A549 treated with ZK216348 at 1 μM for 4 hours (cell line): ENCODE data around the gene ATXN7L2. TPM values are rescaled to one million over a fixed set of nuclear protein-coding genes. Genes with fewer than 3 reads are reported as not detected.

Experiments used
- total RNA-seq: library from RNA; stranded (reverse); fragments of 200-300 nt; extraction: Qiagen RNA extraction; gene quantifications from 5 replicates; pipeline ENCODE4 v1.2.3, GENCODE V29; 2022; ENCODE audit warnings: low read depth

ATXN7L2 gene, protein sequence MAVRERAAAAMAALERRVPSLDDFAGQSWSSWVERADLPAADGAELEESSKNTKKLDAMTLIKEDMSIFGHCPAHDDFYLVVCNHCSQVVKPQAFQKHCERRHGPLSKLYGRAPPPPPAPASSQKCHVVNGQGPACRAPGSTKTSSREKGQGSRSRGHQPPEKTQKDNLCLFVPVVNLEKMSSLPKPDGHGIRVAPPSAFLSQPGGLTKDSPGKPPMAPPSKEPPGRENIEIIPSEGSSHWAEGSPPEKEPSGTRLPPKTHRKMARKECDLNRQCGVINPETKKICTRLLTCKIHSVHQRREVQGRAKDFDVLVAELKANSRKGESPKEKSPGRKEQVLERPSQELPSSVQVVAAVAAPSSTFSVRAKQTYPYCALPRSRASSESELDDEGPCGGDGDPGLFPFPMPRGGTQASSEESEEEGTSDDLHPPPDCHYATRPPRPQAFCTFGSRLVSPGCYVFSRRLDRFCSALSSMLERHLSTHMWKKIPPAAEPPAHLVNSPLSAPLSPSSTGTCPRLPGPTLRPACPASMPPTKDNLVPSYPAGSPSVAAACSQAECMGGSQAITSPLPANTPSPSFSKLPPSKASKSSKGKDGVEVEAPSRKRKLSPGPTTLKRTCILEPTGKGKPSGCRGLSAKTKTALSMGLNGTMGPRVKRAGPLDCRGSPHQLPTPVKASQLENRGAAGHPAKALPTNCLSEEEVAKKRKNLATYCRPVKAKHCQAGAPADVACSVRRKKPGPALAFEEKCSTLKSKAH
- total RNA-seq, result 0.92 to 2.7 TPM (median 2.5 TPM) in 5 replicates

GRCh38 chr1:109483672-109484518 is at the start of gene ATXN7L2:
Gene ATXN7L2 (plus strand): TSS chr1:109483905. CDS start chr1:109483954, 49 bp downstream.

DNA sequence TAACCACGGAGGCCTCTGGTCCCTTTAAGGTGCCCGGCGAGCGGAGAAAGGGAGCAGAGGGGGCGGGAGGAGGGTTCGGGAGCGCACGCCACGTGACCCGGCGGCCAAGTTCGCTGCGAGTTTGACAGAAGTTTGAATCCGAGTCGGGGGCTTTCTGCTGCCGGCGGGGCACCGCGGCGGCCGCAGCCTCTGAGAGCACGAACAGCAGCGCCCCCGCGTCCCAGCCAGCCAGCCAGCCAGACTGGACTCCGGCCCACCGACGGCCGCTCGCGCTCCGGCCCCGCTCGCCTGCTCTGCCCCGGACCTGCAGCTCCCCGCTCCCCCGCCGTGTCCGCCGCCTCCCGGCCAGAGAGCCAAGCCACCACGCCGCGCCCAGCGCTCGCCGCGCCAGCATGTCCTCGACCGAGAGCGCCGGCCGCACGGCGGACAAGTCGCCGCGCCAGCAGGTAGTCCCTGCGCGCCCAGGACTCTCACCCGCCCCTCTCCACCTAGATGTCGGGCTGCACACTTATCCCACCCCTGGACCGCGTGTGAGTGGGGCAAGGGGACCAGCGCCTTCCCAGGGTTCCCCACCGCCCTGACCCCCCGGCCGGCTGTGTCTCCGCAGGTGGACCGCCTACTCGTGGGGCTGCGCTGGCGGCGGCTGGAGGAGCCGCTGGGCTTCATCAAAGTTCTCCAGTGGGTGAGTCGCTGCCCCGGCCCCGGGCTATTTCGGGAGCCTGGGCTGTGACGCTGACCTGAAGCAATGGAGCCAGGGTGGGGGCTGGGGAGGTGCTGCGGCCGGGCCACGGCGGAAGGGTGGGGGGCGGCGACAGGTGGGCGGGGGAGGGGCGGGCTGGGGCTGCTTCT is 17.0 kb upstream of the ATXN7L2 start, which contains the start of gene SYPL2:
Gene SYPL2, plus strand, starts transcription at position 95 of the 849 bp plus-strand sequence. Its CDS starts 298 bp downstream, at position 393.

GRCh38 chr1:109493805-109494539 is 10.3 kb downstream of the ATXN7L2 start, which contains the start of gene CYB561D1:
Gene CYB561D1 (plus strand): TSS chr1:109494094. CDS start chr1:109494140, 46 bp downstream.

DNA sequence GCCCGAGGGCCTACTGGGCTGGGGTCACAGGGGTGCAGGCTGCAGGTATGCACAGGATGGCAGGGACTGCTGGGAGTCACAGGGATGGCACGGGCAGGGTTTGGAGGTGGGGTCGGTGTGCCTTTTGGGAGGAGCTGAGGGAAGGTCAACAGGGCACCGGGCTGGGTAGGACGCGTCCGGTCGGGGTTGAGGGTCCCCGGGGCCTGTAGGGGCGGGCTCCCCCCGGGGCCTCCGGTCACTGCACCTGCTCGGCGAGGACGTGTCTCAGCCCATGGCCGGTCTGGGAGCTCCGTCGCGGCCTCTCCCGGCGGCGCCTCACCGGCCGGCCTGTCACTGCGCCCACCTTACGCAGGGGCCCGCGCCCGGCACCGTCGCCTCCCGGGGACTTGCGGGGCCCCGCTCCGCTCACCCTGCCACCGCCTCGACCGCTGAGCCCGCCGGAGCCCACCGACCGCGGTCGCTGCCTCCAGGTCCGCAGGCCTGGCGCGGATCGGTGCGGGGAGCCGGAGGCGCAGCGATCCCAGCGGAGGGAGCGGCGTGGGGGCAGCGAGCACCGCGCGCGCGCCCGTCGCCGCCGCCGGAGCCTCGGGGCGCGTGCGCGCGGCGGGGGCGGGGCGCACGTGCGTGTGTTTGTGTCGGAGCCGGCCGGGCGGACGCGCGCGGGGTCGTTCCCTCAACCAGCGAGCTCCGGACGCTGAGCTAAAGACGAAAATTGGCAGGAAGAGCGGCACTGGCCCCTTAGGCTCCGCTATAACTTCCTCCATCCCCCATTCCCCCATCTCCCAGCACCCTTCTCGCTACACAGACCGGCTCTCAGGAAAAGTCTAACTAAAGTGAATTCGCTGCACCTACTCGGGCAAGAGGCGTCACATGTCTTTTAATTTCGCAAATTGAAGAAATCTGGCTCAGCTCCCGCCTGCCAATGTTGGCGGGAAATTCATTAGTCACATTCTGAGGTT is 25.8 kb downstream of the ATXN7L2 start, which contains the start of gene AMIGO1:
Gene AMIGO1, minus strand, starts transcription at position 552 of the 959 bp plus-strand sequence. CDS start 815 bp downstream, outside the sequence.

DNA sequence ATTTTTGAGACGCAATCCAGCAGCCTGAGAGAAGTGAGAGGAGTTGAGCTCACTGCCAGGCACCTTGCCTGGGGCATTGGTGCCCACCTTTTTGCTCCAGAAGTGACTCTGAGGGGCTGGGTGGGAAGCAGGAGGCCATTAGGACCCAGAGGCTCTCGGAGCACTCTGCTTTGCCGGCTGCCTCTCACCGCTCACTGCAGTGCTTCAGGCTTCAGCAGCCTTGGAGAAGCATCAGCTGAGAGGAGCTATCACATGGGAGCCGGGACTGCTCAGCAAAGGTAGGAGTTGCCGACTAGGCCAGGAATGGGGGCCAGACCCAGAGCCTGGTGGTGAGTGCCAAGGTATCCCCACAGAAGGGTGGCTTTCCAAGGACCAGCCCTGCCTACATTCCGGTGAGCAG is 56.0 kb downstream of the ATXN7L2 start, which contains the start of gene GPR61:
Gene GPR61, plus strand, starts transcription at position 197 of the 400 bp plus-strand sequence. CDS start 3,151 bp downstream, outside the sequence.

Other genes with a start within 250 kb of the ATXN7L2 start
- 2.8 to 6.6 TPM (median 5.5 TPM) in 5 replicates for gene CELSR2, start 234.4 kb upstream of the ATXN7L2 start, total RNA-seq
- gene PSRC1, start 200.8 kb upstream of the ATXN7L2 start, total RNA-seq, result 16.1 to 25.4 TPM (median 24.0 TPM) in 5 replicates
- not detected in 5 replicates for gene MYBPHL, start 176.9 kb upstream of the ATXN7L2 start, total RNA-seq
- 3.0 to 4.9 TPM (median 3.9 TPM) in 5 replicates for gene SORT1, start 86.0 kb upstream of the ATXN7L2 start, total RNA-seq
- 100 to 110 TPM (median 104 TPM) in 5 replicates for gene PSMA5, start 57.5 kb upstream of the ATXN7L2 start, total RNA-seq
- 0.07 to 0.18 TPM (median 0.08 TPM) in 5 replicates for gene SYPL2, start 17.4 kb upstream of the ATXN7L2 start, total RNA-seq
- gene CYB561D1, start 10.2 kb downstream of the ATXN7L2 start, total RNA-seq, result 3.6 to 6.1 TPM (median 5.0 TPM) in 5 replicates
- gene AMIGO1, start 25.8 kb downstream of the ATXN7L2 start, total RNA-seq, result 1.1 to 1.6 TPM (median 1.1 TPM) in 5 replicates
- gene GPR61, start 56.0 kb downstream of the ATXN7L2 start, total RNA-seq, result not detected in 5 replicates
- gene GNAI3, start 64.7 kb downstream of the ATXN7L2 start, total RNA-seq, result 3.4 to 5.6 TPM (median 5.1 TPM) in 5 replicates
- gene GNAT2, start 135.7 kb downstream of the ATXN7L2 start, total RNA-seq, result 0.15 to 0.16 TPM in 2 of 5 replicates, not detected in the others
- 14.0 to 28.0 TPM (median 26.6 TPM) in 5 replicates for gene AMPD2, start 135.9 kb downstream of the ATXN7L2 start, total RNA-seq
- gene GSTM4, start 172.2 kb downstream of the ATXN7L2 start, total RNA-seq, result 8.8 to 11.2 TPM (median 9.2 TPM) in 5 replicates
- 3.5 to 4.6 TPM (median 4.0 TPM) in 5 replicates for gene GSTM2, start 184.2 kb downstream of the ATXN7L2 start, total RNA-seq
- 0.35 TPM in 1 of 5 replicates, not detected in the others for gene GSTM1, start 203.9 kb downstream of the ATXN7L2 start, total RNA-seq
- not detected in 5 replicates for gene GSTM5, start 228.3 kb downstream of the ATXN7L2 start, total RNA-seq